Left forelimb (tissue), 1 donor: ENCODE results near the gene REXO1.

ENCODE experiments used
- DNase-seq: peaks from one replicate; pipeline ENCODE4 v3.0.0-alpha.2; 2018; ENCODE audit warnings: low spot score

Gene REXO1

GRCh38 chr19:1790054-1790792 is 58.1 kb downstream of the REXO1 start:
- DNase-seq, result no peak

- DNase-seq, result no peak
These were observed 58.8 kb downstream of the REXO1 start for GRCh38 chr19:1789261-1790041.

GRCh38 chr19:1787116-1787515 is 61.2 kb downstream of the REXO1 start:
- DNase-seq, result no peak

- DNase-seq, result no peak
These were observed 61.6 kb downstream of the REXO1 start for GRCh38 chr19:1786668-1787067.

GRCh38 chr19:1785310-1785709 is 63.0 kb downstream of the REXO1 start:
- no peak for DNase-seq

GRCh38 chr19:1783874-1784273 is 64.4 kb downstream of the REXO1 start:
- DNase-seq, result no peak

- DNase-seq, result no peak
These were observed 64.9 kb downstream of the REXO1 start for GRCh38 chr19:1783354-1783753.

GRCh38 chr19:1782521-1782920 is 65.8 kb downstream of the REXO1 start:
- no peak for DNase-seq

GRCh38 chr19:1780272-1780958 is 67.9 kb downstream of the REXO1 start:
- no peak for DNase-seq

- DNase-seq, result no peak
These were observed 68.7 kb downstream of the REXO1 start for GRCh38 chr19:1779574-1779973.

- no peak for DNase-seq
These were observed 71.1 kb downstream of the REXO1 start for GRCh38 chr19:1777149-1777548.

- no peak for DNase-seq
These were observed 71.6 kb downstream of the REXO1 start for GRCh38 chr19:1776606-1777147.

- DNase-seq, result no peak
These were observed 72.2 kb downstream of the REXO1 start for GRCh38 chr19:1775951-1776605.

GRCh38 chr19:1774989-1775772 is 73.1 kb downstream of the REXO1 start:
- no peak for DNase-seq

GRCh38 chr19:1773184-1773583 is 75.1 kb downstream of the REXO1 start:
- no peak for DNase-seq

- no peak for DNase-seq
These were observed 77.3 kb downstream of the REXO1 start for GRCh38 chr19:1770866-1771576.

- DNase-seq, result no peak
These were observed 78.7 kb downstream of the REXO1 start for GRCh38 chr19:1769645-1769985.

GRCh38 chr19:1768918-1769644 is 79.2 kb downstream of the REXO1 start:
- no peak for DNase-seq

- no peak for DNase-seq
These were observed 80.0 kb downstream of the REXO1 start for GRCh38 chr19:1768248-1768647.

GRCh38 chr19:1767464-1767933 is 80.8 kb downstream of the REXO1 start:
- peak; percentile 83 for DNase-seq
